K562 (cell line): Measurements from ENCODE around the gene SOS1. TPM values are rescaled to one million over a fixed set of nuclear protein-coding genes. Genes with fewer than 3 reads are reported as not detected.

Experiments
- ARID2 ChIP-seq: fragments of 450-650 bp; IDR thresholded peaks from 2 replicates; pipeline ENCODE4 v1.6.1; 2017; ENCODE audit warnings: antibody characterized with exemption, mild to moderate bottlenecking
- ATF1 ChIP-seq, 2 experiments: fragments of 450-650 bp in 1 of 2; IDR thresholded peaks; 2 replicates each; pipeline ENCODE4 v1.6.1; 2016; ENCODE audit warnings: missing compliant biosample characterization in 1 of 2, missing genetic modification characterization in 1 of 2
- BHLHE40 ChIP-seq: IDR thresholded peaks from 2 replicates; pipeline ENCODE4 v1.6.1; 2011; ENCODE audit warnings: low read length, improper control_type of control experiment
- CBFA2T2 ChIP-seq: fragments of 450-650 bp; conservative IDR thresholded peaks from 2 replicates; pipeline ENCODE4 v1.6.1; 2017; ENCODE audit warnings: mild to moderate bottlenecking
- CLOCK ChIP-seq: fragments of 250-450 bp; sonication (Bioruptor Pico); IDR thresholded peaks from 2 replicates; pipeline ENCODE4 v1.4.0; 2020; ENCODE audit warnings: mild to moderate bottlenecking, moderate library complexity, borderline replicate concordance
- DDX20 ChIP-seq: fragments of 450-650 bp; IDR thresholded peaks from 2 replicates; pipeline ENCODE4 v1.6.1; 2016; ENCODE audit warnings: missing genetic modification characterization, low read depth, mild to moderate bottlenecking, missing compliant biosample characterization, moderate library complexity
- DIDO1 ChIP-seq: fragments of 450-650 bp; IDR thresholded peaks from 2 replicates; pipeline ENCODE4 v1.6.1; 2016; ENCODE audit warnings: low read depth, missing biosample characterization, missing genetic modification characterization
- ELF4 ChIP-seq: fragments of 450-650 bp; formaldehyde crosslinking; IDR thresholded peaks from 2 replicates; pipeline ENCODE4 v1.4.0; 2022; ENCODE audit warnings: missing genetic modification characterization
- GTF2F1 ChIP-seq: IDR thresholded peaks from 2 replicates; pipeline ENCODE4 v1.6.1; 2011; ENCODE audit warnings: low read depth, low read length, improper control_type of control experiment
- HLTF ChIP-seq: fragments of 450-650 bp; IDR thresholded peaks from 2 replicates; pipeline ENCODE4 v1.6.1; 2016
- JUND ChIP-seq, 2 experiments: IDR thresholded peaks; 2 replicates in 1 of 2; 3 replicates in 1 of 2; pipeline ENCODE4 v1.6.1; 2011; ENCODE audit warnings: borderline replicate concordance in 2 of 2, low read depth in 2 of 2, low read length in 2 of 2, improper control_type of control experiment in 1 of 2, missing biosample characterization in 1 of 2, missing genetic modification characterization in 1 of 2, missing genetic modification reagents in 1 of 2
- KDM4B ChIP-seq, 2 experiments: fragments of 450-650 bp in 1 of 2; sonication (generic) in 1 of 2; IDR thresholded peaks; 2 replicates each; pipeline ENCODE4 v1.6.1; 2016 to 2017; ENCODE audit warnings: borderline replicate concordance in 2 of 2, antibody characterized with exemption in 1 of 2, low read depth in 1 of 2, mild to moderate bottlenecking in 1 of 2
- MAFG ChIP-seq: fragments of 450-650 bp; conservative IDR thresholded peaks from 2 replicates; pipeline ENCODE4 v1.6.1; 2016; ENCODE audit warnings: missing genetic modification characterization, missing compliant biosample characterization
- RERE ChIP-seq: sonication (generic); formaldehyde crosslinking; IDR thresholded peaks from 2 replicates; pipeline ENCODE4 v1.8.0; 2023; ENCODE audit warnings: missing genetic modification reagents, mild to moderate bottlenecking, borderline replicate concordance
- TBL1XR1 ChIP-seq, 2 experiments: IDR thresholded peaks; 2 replicates each; pipeline ENCODE4 v1.6.1; 2012; ENCODE audit warnings: improper control_type of control experiment in 2 of 2, low read length in 2 of 2, mild to moderate bottlenecking in 1 of 2
- ZBTB17 ChIP-seq: fragments of 450-650 bp; formaldehyde crosslinking; IDR thresholded peaks from 2 replicates; pipeline ENCODE4 v1.4.0; 2020; ENCODE audit warnings: mild to moderate bottlenecking
- ZNF143 ChIP-seq: sonication (generic); formaldehyde crosslinking; IDR thresholded peaks from 2 replicates; pipeline ENCODE4 v1.9.0; 2022; ENCODE audit warnings: mild to moderate bottlenecking, missing genetic modification reagents
- ZNF217 ChIP-seq: sonication (generic); formaldehyde crosslinking; IDR thresholded peaks from 2 replicates; pipeline ENCODE4 v1.8.0; 2022; ENCODE audit warnings: mild to moderate bottlenecking, missing genetic modification reagents
- ZNF239 ChIP-seq: fragments of 250-450 bp; sonication (Bioruptor Pico); IDR thresholded peaks from 2 replicates; pipeline ENCODE4 v1.4.0; 2020; ENCODE audit warnings: mild to moderate bottlenecking
- ZNF253 ChIP-seq: fragments of 250-450 bp; sonication (Bioruptor Pico); conservative IDR thresholded peaks from 2 replicates; pipeline ENCODE4 v1.6.1; 2021; ENCODE audit warnings: mild to moderate bottlenecking
- polyA plus RNA-seq, 8 experiments: library from polyadenylated mRNA; depleted of rRNA in 4 of 8; stranded (reverse) in 5 of 8; unstranded in 3 of 8; fragments of >200 nt; fragmentation: Nextera tagmentation in 2 of 8; fragmentation: Illumina TruSeq in 1 of 8; extraction: Ambion mirVana in 2 of 8; extraction: Trizol in 1 of 8; gene quantifications; 2 replicates each; pipeline versions ENCODE4 v1.2.1 to v1.2.3, GENCODE V29; 2011 to 2014; ENCODE audit warnings: inconsistent platforms in 1 of 8, missing spikeins in 1 of 8
- total RNA-seq, 7 experiments: library from RNA; depleted of rRNA in 6 of 7; stranded (reverse); fragments of >200 nt in 6 of 7; fragmentation: Illumina TruSeq in 2 of 7; extraction: Trizol in 2 of 7; gene quantifications; 2 replicates each; pipeline versions ENCODE4 v1.2.1 to v1.2.3, GENCODE V29; 2011 to 2021; ENCODE audit warnings: low replicate concordance in 1 of 7

The SOS1 gene
- total and polyA plus RNA-seq, 9 of the 15 experiments (the other 6 are each of a cell fraction or from before 2014, with no cell fraction given): 2.5 to 27.1 (median 16.3) TPM

GRCh38 chr2:39120771-39121522, at the start of gene SOS1 (continued):
- TF ChIP-seq ATF1 (CRISPR knock-in tag; IDR thresholded peaks at IDR 0.05) (no peak), ATF1 (tag; IDR thresholded peaks at IDR 0.05) (peak; percentile 64), RERE (CRISPR knock-in tag) (no peak), KDM4B (IDR thresholded peaks at IDR 0.05; ENCODE audit: borderline replicate concordance in 2 of 2, low read depth in 1 of 2) (peak in 1 of 2 experiments; percentile 70; a peak in 1 of 4 replicates), ZNF217 (CRISPR knock-in tag) (no peak), TBL1XR1 (IDR thresholded peaks at IDR 0.05; ENCODE audit: low read length in 2 of 2) (no peak), GTF2F1 (peak; percentile 50; the same call in 1 of the 2 replicates), DIDO1 (no peak), JUND (IDR thresholded peaks at IDR 0.05; ENCODE audit: borderline replicate concordance, low read depth, low read length) (peak; percentile 7; the same call in 1 of the 2 replicates), JUND (tag; IDR thresholded peaks at IDR 0.05; ENCODE audit: borderline replicate concordance, low read depth, low read length) (no peak; the same call in 2 of the 3 replicates), ZBTB17 (CRISPR knock-in tag) (peak; percentile 90), CBFA2T2 (0 out of 2 replicates have a peak, but pooled peaks have one; percentile 9), DDX20 (tag) (no peak), ARID2 (no peak), CLOCK (CRISPR knock-in tag) (no peak), ZNF239 (no peak), HLTF (no peak), ZNF253 (CRISPR knock-in tag) (no peak), BHLHE40 (no peak), ZNF143 (no peak), ELF4 (CRISPR knock-in tag) (0 out of 2 replicates have a peak, but pooled peaks have one; percentile 59), MAFG (tag) (peak; percentile 57; the same call in 1 of the 2 replicates)
